Naive thymus-derived CD4-positive, alpha-beta T cell (primary cell): ENCODE data around the gene OR51F2. TPM values are rescaled to one million over a fixed set of nuclear protein-coding genes. Genes with fewer than 3 reads are reported as not detected.

Experiments
- ATAC-seq: fragments of 150-1000 bp; cut with Tn5 transposase; 2 replicates; pipeline ENCODE4 v1.10.0; 2021; ENCODE audit warnings: mild to moderate bottlenecking, moderate library complexity
- CTCF ChIA-PET: fragments of 350-600 bp; sonication (Branson Sonifier 250); formaldehyde crosslinking; loops from one replicate; lab custom pipeline; 2021; ENCODE audit warnings: antibody characterized with exemption; lab: Charles Lee
- POLR2A ChIA-PET: fragments of 350-600 bp; sonication (Branson Sonifier 250); formaldehyde crosslinking; loops from one replicate; lab custom pipeline; 2021; ENCODE audit warnings: antibody characterized with exemption, inconsistent platforms; lab: Charles Lee
- DNase-seq, 9 donors: peaks; one replicate each; pipeline versions ENCODE4 v3.0.0 to v3.0.0-alpha.2; 2020 to 2022; ENCODE audit warnings: mixed read lengths in 1 of 9
- H3K27ac ChIP-seq: one replicate; pipeline ENCODE4 v1.7.0; 2013; ENCODE audit warnings: mild to moderate bottlenecking, low read depth, low read length, moderate library complexity
- H3K27me3 ChIP-seq, 2 donors: one replicate each; pipeline ENCODE4 v1.7.0; 2013; ENCODE audit warnings: low read length in 2 of 2, mild to moderate bottlenecking in 2 of 2, moderate library complexity in 2 of 2; ENCODE audit not compliant: control insufficient read depth in 2 of 2, insufficient read depth in 2 of 2
- H3K36me3 ChIP-seq, 3 experiments: 1 replicate in 2 of 3; 2 replicates in 1 of 3; pipeline ENCODE4 v1.7.0; 2013; ENCODE audit warnings: low read length in 3 of 3, mild to moderate bottlenecking in 3 of 3, moderate library complexity in 1 of 3; ENCODE audit not compliant: insufficient read depth in 3 of 3, control insufficient read depth in 2 of 3
- H3K4me1 ChIP-seq, 2 donors: one replicate each; pipeline ENCODE4 v1.7.0; 2013; ENCODE audit warnings: low read length in 2 of 2, mild to moderate bottlenecking in 2 of 2, moderate library complexity in 1 of 2; ENCODE audit not compliant: control insufficient read depth in 2 of 2, insufficient read depth in 2 of 2
- H3K4me3 ChIP-seq: 2 replicates; pipeline ENCODE4 v1.7.0; 2013; ENCODE audit warnings: mild to moderate bottlenecking, low read length
- H3K9me3 ChIP-seq, 3 experiments: 1 replicate in 2 of 3; 2 replicates in 1 of 3; pipeline ENCODE4 v1.7.0; 2013; ENCODE audit warnings: low read length in 3 of 3; ENCODE audit not compliant: control insufficient read depth in 2 of 3
- H3K27ac Mint-ChIP-seq, 9 donors: one replicate each; pipeline ENCODE4 v1.8.0; 2020 to 2022; ENCODE audit warnings: mixed read lengths in 9 of 9, mild to moderate bottlenecking in 8 of 9, moderate library complexity in 5 of 9, inconsistent platforms in 2 of 9
- H3K27me3 Mint-ChIP-seq, 5 donors: one replicate each; pipeline ENCODE4 v1.8.0; 2021 to 2022; ENCODE audit warnings: mixed read lengths in 5 of 5, mild to moderate bottlenecking in 1 of 5
- H3K36me3 Mint-ChIP-seq, 5 donors: one replicate each; pipeline ENCODE4 v1.8.0; 2020 to 2022; ENCODE audit warnings: mixed read lengths in 5 of 5, mild to moderate bottlenecking in 3 of 5, inconsistent platforms in 1 of 5
- H3K4me1 Mint-ChIP-seq, 7 donors: one replicate each; pipeline ENCODE4 v1.8.0; 2020 to 2022; ENCODE audit warnings: mixed read lengths in 7 of 7, mild to moderate bottlenecking in 3 of 7, inconsistent platforms in 1 of 7
- H3K4me3 Mint-ChIP-seq, 10 donors: one replicate each; pipeline ENCODE4 v1.8.0; 2020 to 2022; ENCODE audit warnings: mild to moderate bottlenecking in 10 of 10, mixed read lengths in 10 of 10, moderate library complexity in 6 of 10, inconsistent platforms in 2 of 10
- H3K9me3 Mint-ChIP-seq, 11 donors: one replicate each; pipeline ENCODE4 v1.8.0; 2020 to 2022; ENCODE audit warnings: mixed read lengths in 11 of 11, mild to moderate bottlenecking in 4 of 11, inconsistent platforms in 1 of 11, moderate library complexity in 1 of 11
- intact Hi-C, 2 donors: fragments of 100-400 bp; cut with micrococcal nuclease; formaldehyde crosslinking; loops; one replicate each; pipeline ENCODE4 v1.15.1; 2023
- polyA plus RNA-seq, 2 donors: library from polyadenylated mRNA; unstranded; fragments of 300-500 nt; fragmentation: Illumina TruSeq; gene quantifications; one replicate each; pipeline ENCODE4 v1.2.3, GENCODE V29; 2021
- total RNA-seq, 6 experiments: library from RNA in 5 of 6; stranded (reverse) in 5 of 6; gene quantifications; 1 replicate in 5 of 6; 2 replicates in 1 of 6; pipeline ENCODE4 v1.2.3 and lab custom pipeline; 2021 to 2026

OR51F2 gene
- total and polyA plus RNA-seq, 7 experiments from 2014 or later: not detected

- peaks cover 0 to 11% (median 8%) of the 10 kb centered on the region in 5 donors for H3K27me3 Mint-ChIP-seq
- DNase-seq: no peak
- peaks cover 0 to 1% (median 0%) of the 10 kb centered on the region in 11 donors for H3K9me3 Mint-ChIP-seq
- H3K36me3 ChIP-seq: no peaks in the 10 kb centered on the region
- H3K27ac ChIP-seq: no peak overlapping the region
- ChIA-PET POLR2A (no interaction called here), CTCF (no interaction called here)
- no peak for ATAC-seq
- H3K27ac Mint-ChIP-seq: no peak overlapping the region
- intact Hi-C loops: no loop called here
- no peaks in the 10 kb centered on the region for H3K4me1 Mint-ChIP-seq
- H3K27me3 ChIP-seq: no peaks in the 10 kb centered on the region
- H3K36me3 Mint-ChIP-seq: no peaks in the 10 kb centered on the region
- no peaks in the 10 kb centered on the region for H3K9me3 ChIP-seq
- H3K4me3 Mint-ChIP-seq: no peak overlapping the region
- H3K4me3 ChIP-seq: no peak overlapping the region
- H3K4me1 ChIP-seq: no peaks in the 10 kb centered on the region
These were observed 12.6 kb upstream of the OR51F2 start for GRCh38 chr11:4808476-4808875.

- no peak overlapping the region for H3K27ac ChIP-seq
- no peak overlapping the region for H3K4me3 Mint-ChIP-seq
- no peak overlapping the region for H3K27ac Mint-ChIP-seq
- no peaks in the 10 kb centered on the region for H3K9me3 Mint-ChIP-seq
- CTCF ChIA-PET: no interaction called here
- H3K9me3 ChIP-seq: no peaks in the 10 kb centered on the region
- H3K36me3 Mint-ChIP-seq: no peaks in the 10 kb centered on the region
- no peak for DNase-seq
- H3K4me1 ChIP-seq: no peaks in the 10 kb centered on the region
- H3K36me3 ChIP-seq: no peaks in the 10 kb centered on the region
- no peak overlapping the region for H3K4me3 ChIP-seq
- peaks cover 0 to 9% (median 5%) of the 10 kb centered on the region in 5 donors for H3K27me3 Mint-ChIP-seq
- no peaks in the 10 kb centered on the region for H3K27me3 ChIP-seq
- no peaks in the 10 kb centered on the region for H3K4me1 Mint-ChIP-seq
- intact Hi-C loops: no loop called here
- POLR2A ChIA-PET: no interaction called here
- ATAC-seq: no peak
These were observed 11.9 kb upstream of the OR51F2 start for GRCh38 chr11:4809246-4809645.

GRCh38 chr11:4825132-4825531 is 4.0 kb downstream of the OR51F2 start:
- CTCF ChIA-PET: no interaction called here
- peaks cover 0 to 41% (median 15%) of the 10 kb centered on the region in 5 donors for H3K27me3 Mint-ChIP-seq
- Histone ChIP-seq H3K27ac (no peak overlapping the region), H3K9me3 (no peaks in the 10 kb centered on the region), H3K27me3 (no peaks in the 10 kb centered on the region), H3K4me1 (no peaks in the 10 kb centered on the region), H3K4me3 (no peak overlapping the region), H3K36me3 (no peaks in the 10 kb centered on the region)
- intact Hi-C loops: no loop called here
- H3K27ac Mint-ChIP-seq: no peak overlapping the region
- H3K9me3 Mint-ChIP-seq: peaks cover 0 to 8% (median 0%) of the 10 kb centered on the region in 11 donors
- no peak overlapping the region for H3K4me3 Mint-ChIP-seq
- DNase-seq (no peak), ATAC-seq (no peak)
- H3K4me1 Mint-ChIP-seq: no peaks in the 10 kb centered on the region
- POLR2A ChIA-PET: no interaction called here
- no peaks in the 10 kb centered on the region for H3K36me3 Mint-ChIP-seq

GRCh38 chr11:4826425-4826824 is 5.3 kb downstream of the OR51F2 start:
- ChIA-PET CTCF (no interaction called here), POLR2A (no interaction called here)
- peaks cover 0 to 6% (median 0%) of the 10 kb centered on the region in 11 donors for H3K9me3 Mint-ChIP-seq
- no peak for DNase-seq
- no peaks in the 10 kb centered on the region for H3K9me3 ChIP-seq
- no peaks in the 10 kb centered on the region for H3K36me3 ChIP-seq
- no peak overlapping the region for H3K4me3 ChIP-seq
- no peak overlapping the region for H3K4me3 Mint-ChIP-seq
- H3K4me1 Mint-ChIP-seq: no peaks in the 10 kb centered on the region
- no peak overlapping the region for H3K27ac Mint-ChIP-seq
- H3K4me1 ChIP-seq: no peaks in the 10 kb centered on the region
- intact Hi-C loops: no loop called here
- H3K27ac ChIP-seq: no peak overlapping the region
- H3K36me3 Mint-ChIP-seq: no peaks in the 10 kb centered on the region
- ATAC-seq: no peak
- no peaks in the 10 kb centered on the region for H3K27me3 ChIP-seq
- peaks cover 0 to 44% (median 15%) of the 10 kb centered on the region in 5 donors for H3K27me3 Mint-ChIP-seq

- no peak for ATAC-seq
- intact Hi-C loops: no loop called here
- H3K9me3 Mint-ChIP-seq: no peaks in the 10 kb centered on the region
These were observed 9.2 kb downstream of the OR51F2 start for GRCh38 chr11:4830346-4830745.

GRCh38 chr11:4830909-4831308 is 9.8 kb downstream of the OR51F2 start:
- Histone ChIP-seq H3K36me3 (no peaks in the 10 kb centered on the region), H3K9me3 (no peaks in the 10 kb centered on the region), H3K27me3 (no peaks in the 10 kb centered on the region), H3K4me1 (no peaks in the 10 kb centered on the region), H3K4me3 (no peak overlapping the region), H3K27ac (no peak overlapping the region)
- intact Hi-C loops: no loop called here
- Mint-ChIP-seq H3K9me3 (no peaks in the 10 kb centered on the region), H3K27ac (no peak overlapping the region), H3K36me3 (no peaks in the 10 kb centered on the region), H3K4me1 (no peaks in the 10 kb centered on the region), H3K4me3 (no peak overlapping the region), H3K27me3 (peaks cover 0 to 14% (median 0%) of the 10 kb centered on the region in 5 donors)
- ATAC-seq: no peak
- CTCF ChIA-PET: no interaction called here
- DNase-seq: no peak
- POLR2A ChIA-PET: no interaction called here

More at GRCh38 chr11:4830346-4830745, 9.2 kb downstream of the OR51F2 start:
- Mint-ChIP-seq H3K27ac (no peak overlapping the region), H3K4me1 (no peaks in the 10 kb centered on the region), H3K4me3 (no peak overlapping the region), H3K36me3 (no peaks in the 10 kb centered on the region), H3K27me3 (peaks cover 0 to 18% (median 0%) of the 10 kb centered on the region in 5 donors)
- ChIA-PET CTCF (no interaction called here), POLR2A (no interaction called here)
- H3K36me3 ChIP-seq: no peaks in the 10 kb centered on the region
- no peak for DNase-seq
- H3K27me3 ChIP-seq: no peaks in the 10 kb centered on the region
- no peaks in the 10 kb centered on the region for H3K9me3 ChIP-seq
- H3K4me3 ChIP-seq: no peak overlapping the region
- no peaks in the 10 kb centered on the region for H3K4me1 ChIP-seq
- H3K27ac ChIP-seq: no peak overlapping the region

GRCh38 chr11:4839851-4840549 is 18.9 kb downstream of the OR51F2 start:
- Mint-ChIP-seq H3K4me3 (no peak overlapping the region), H3K27me3 (peaks cover 0 to 15% (median 7%) of the 10 kb centered on the region in 5 donors), H3K4me1 (no peaks in the 10 kb centered on the region), H3K27ac (no peak overlapping the region), H3K9me3 (no peaks in the 10 kb centered on the region), H3K36me3 (no peaks in the 10 kb centered on the region)
- Histone ChIP-seq H3K27me3 (no peaks in the 10 kb centered on the region), H3K4me1 (no peaks in the 10 kb centered on the region), H3K9me3 (no peaks in the 10 kb centered on the region), H3K4me3 (no peak overlapping the region), H3K36me3 (no peaks in the 10 kb centered on the region), H3K27ac (no peak overlapping the region)
- DNase-seq: no peak
- intact Hi-C loops: no loop called here
- no peak for ATAC-seq
- POLR2A ChIA-PET: no interaction called here
- CTCF ChIA-PET: no interaction called here
